ENCODE results near the gene UCHL3.
A peak's percentile ranks its signal among the peaks of the same experiment; 100 is the strongest.
"Not testable (repeated sequence)": the region's sequence is repeated elsewhere in the genome, so short reads cannot be mapped to it uniquely, and the experiment has no call there.

The UCHL3 gene

DNA sequence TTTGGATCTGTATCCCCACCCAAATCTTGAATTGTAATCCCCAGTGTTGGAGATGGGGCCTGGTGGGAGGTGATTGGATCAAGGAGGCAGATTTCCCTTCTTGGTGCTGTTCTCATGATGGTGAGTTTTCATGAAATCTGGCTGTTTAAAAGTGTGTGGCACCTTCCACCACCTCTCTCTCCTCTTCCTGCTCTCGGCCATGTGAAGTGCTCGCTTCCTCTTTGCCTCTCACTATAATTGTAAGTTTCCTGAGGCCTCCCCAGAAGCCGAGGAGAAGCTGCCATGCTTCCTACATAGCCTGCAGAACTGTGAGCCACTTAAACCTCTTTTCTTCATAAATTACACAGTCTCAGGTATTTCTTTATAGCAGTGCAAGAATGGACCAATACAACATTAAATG, 27.6 kb upstream of the UCHL3 start:
- Histone ChIP-seq H3K9ac (ENCODE audit: low read length) (no peak overlapping the region), H3K27me3 (replicated peaks; ENCODE audit: control insufficient read depth, insufficient read depth, low read length) (no peaks in the 10 kb centered on the region), H3K36me3 (ENCODE audit: control insufficient read depth, insufficient read depth, low read length, severe bottlenecking) (peaks cover 5% of the 10 kb centered on the region), H3K4me1 (ENCODE audit: control insufficient read depth, insufficient read depth, low read length) (peaks cover 9% of the 10 kb centered on the region), H3K4me3 (ENCODE audit: low read length) (no peak overlapping the region), H3K9me3 (ENCODE audit: control insufficient read depth, low read length) (no peaks in the 10 kb centered on the region)
- no peak for DNase-seq (ENCODE audit: low read depth)

DNA sequence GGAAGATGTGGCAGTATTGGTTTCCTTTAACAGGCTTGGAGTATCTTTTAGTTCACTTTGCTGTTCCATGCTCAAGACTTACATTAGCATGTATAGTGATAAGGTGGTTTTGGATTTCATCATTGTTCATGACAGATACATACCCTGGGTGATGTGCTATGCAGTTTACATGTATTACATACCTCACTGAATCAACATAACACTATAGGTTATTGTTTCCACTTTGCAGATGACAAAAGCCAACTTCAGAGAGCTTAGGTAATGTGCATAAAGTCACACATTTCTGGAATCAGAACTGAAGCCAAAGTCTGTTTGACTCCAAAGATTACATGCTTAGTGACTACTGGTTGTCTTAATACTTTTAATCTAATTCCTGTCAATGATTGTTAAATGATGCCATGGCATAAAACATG, 19.0 kb upstream of the UCHL3 start:
- peaks cover 27% of the 10 kb centered on the region for H3K36me3 ChIP-seq (ENCODE audit: control insufficient read depth, insufficient read depth, low read length, severe bottlenecking)
- H3K27me3 ChIP-seq (replicated peaks; ENCODE audit: control insufficient read depth, insufficient read depth, low read length), result no peaks in the 10 kb centered on the region
- DNase-seq (ENCODE audit: low read depth), result no peak
- H3K4me1 ChIP-seq (ENCODE audit: control insufficient read depth, insufficient read depth, low read length), result peaks cover 9% of the 10 kb centered on the region
- no peaks in the 10 kb centered on the region for H3K9me3 ChIP-seq (ENCODE audit: control insufficient read depth, low read length)
- no peak overlapping the region for H3K9ac ChIP-seq (ENCODE audit: low read length)
- no peak overlapping the region for H3K4me3 ChIP-seq (ENCODE audit: low read length)

DNA sequence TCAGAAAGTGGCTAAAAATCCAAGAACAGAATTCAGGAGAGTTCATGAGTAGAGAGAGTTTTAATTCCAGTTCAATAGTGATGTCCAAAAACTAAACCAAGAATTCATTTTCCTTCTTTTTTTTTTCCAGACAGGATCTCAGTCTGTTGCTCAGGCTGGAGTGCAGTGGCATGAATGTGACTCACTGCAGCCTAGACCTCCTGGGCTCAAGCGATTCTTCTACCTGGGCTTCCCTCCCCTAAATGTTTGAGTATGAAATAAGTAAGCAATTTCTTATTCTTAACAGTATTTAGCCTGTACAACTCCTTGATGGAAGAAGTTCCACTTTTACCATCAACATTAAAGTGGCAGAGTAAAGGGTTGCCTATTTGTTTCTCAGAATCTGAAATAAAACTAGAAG, 15.7 kb upstream of the UCHL3 start:
- Histone ChIP-seq H3K9me3 (ENCODE audit: control insufficient read depth, low read length) (no peaks in the 10 kb centered on the region), H3K36me3 (ENCODE audit: control insufficient read depth, insufficient read depth, low read length, severe bottlenecking) (peaks cover 18% of the 10 kb centered on the region), H3K4me1 (ENCODE audit: control insufficient read depth, insufficient read depth, low read length) (peaks cover 15% of the 10 kb centered on the region), H3K27me3 (replicated peaks; ENCODE audit: control insufficient read depth, insufficient read depth, low read length) (no peaks in the 10 kb centered on the region), H3K4me3 (ENCODE audit: low read length) (no peak overlapping the region), H3K9ac (ENCODE audit: low read length) (no peak overlapping the region)
- no peak for DNase-seq (ENCODE audit: low read depth)

- H3K36me3 ChIP-seq (ENCODE audit: control insufficient read depth, insufficient read depth, low read length, severe bottlenecking), result peaks cover 18% of the 10 kb centered on the region
- peak; percentile 92 for DNase-seq (ENCODE audit: low read depth)
- no peaks in the 10 kb centered on the region for H3K9me3 ChIP-seq (ENCODE audit: control insufficient read depth, low read length)
- H3K4me3 ChIP-seq (ENCODE audit: low read length), result peak within 1 kb of the TSS; percentile 94
- peak within 1 kb of the TSS; percentile 95 for H3K9ac ChIP-seq (ENCODE audit: low read length)
- H3K27me3 ChIP-seq (replicated peaks; ENCODE audit: control insufficient read depth, insufficient read depth, low read length), result no peaks in the 10 kb centered on the region
- H3K4me1 ChIP-seq (ENCODE audit: control insufficient read depth, insufficient read depth, low read length), result peaks cover 26% of the 10 kb centered on the region
These were observed 11.9 kb upstream of the UCHL3 start, which contains the start of gene COMMD6 for GRCh38 chr13:75537401-75538365. Gene COMMD6 (minus strand): TSS chr13:75537841. CDS start chr13:75537805, 36 bp downstream.

- Histone ChIP-seq H3K9ac (ENCODE audit: low read length) (no peak overlapping the region), H3K36me3 (ENCODE audit: control insufficient read depth, insufficient read depth, low read length, severe bottlenecking) (no peaks in the 10 kb centered on the region), H3K4me1 (ENCODE audit: control insufficient read depth, insufficient read depth, low read length) (peaks cover 38% of the 10 kb centered on the region), H3K4me3 (ENCODE audit: low read length) (no peak overlapping the region), H3K27me3 (replicated peaks; ENCODE audit: control insufficient read depth, insufficient read depth, low read length) (no peaks in the 10 kb centered on the region), H3K9me3 (ENCODE audit: control insufficient read depth, low read length) (no peaks in the 10 kb centered on the region)
- DNase-seq (ENCODE audit: low read depth), result no peak
These were observed 8.3 kb upstream of the UCHL3 start for GRCh38 chr13:75541287-75541686.

GRCh38 chr13:75541961-75542360, 7.6 kb upstream of the UCHL3 start:
- no peaks in the 10 kb centered on the region for H3K27me3 ChIP-seq (replicated peaks; ENCODE audit: control insufficient read depth, insufficient read depth, low read length)
- no peak overlapping the region for H3K4me3 ChIP-seq (ENCODE audit: low read length)
- no peaks in the 10 kb centered on the region for H3K9me3 ChIP-seq (ENCODE audit: control insufficient read depth, low read length)
- peaks cover 31% of the 10 kb centered on the region for H3K4me1 ChIP-seq (ENCODE audit: control insufficient read depth, insufficient read depth, low read length)
- no peaks in the 10 kb centered on the region for H3K36me3 ChIP-seq (ENCODE audit: control insufficient read depth, insufficient read depth, low read length, severe bottlenecking)
- H3K9ac ChIP-seq (ENCODE audit: low read length), result no peak overlapping the region
- no peak for DNase-seq (ENCODE audit: low read depth)

- Histone ChIP-seq H3K9ac (ENCODE audit: low read length) (no peak overlapping the region), H3K36me3 (ENCODE audit: control insufficient read depth, insufficient read depth, low read length, severe bottlenecking) (no peaks in the 10 kb centered on the region), H3K4me1 (ENCODE audit: control insufficient read depth, insufficient read depth, low read length) (peaks cover 22% of the 10 kb centered on the region), H3K9me3 (ENCODE audit: control insufficient read depth, low read length) (no peaks in the 10 kb centered on the region), H3K27me3 (replicated peaks; ENCODE audit: control insufficient read depth, insufficient read depth, low read length) (no peaks in the 10 kb centered on the region), H3K4me3 (ENCODE audit: low read length) (no peak overlapping the region)
- DNase-seq (ENCODE audit: low read depth), result peak; percentile 89
These were observed 4.8 kb upstream of the UCHL3 start for GRCh38 chr13:75544681-75545330.

DNA sequence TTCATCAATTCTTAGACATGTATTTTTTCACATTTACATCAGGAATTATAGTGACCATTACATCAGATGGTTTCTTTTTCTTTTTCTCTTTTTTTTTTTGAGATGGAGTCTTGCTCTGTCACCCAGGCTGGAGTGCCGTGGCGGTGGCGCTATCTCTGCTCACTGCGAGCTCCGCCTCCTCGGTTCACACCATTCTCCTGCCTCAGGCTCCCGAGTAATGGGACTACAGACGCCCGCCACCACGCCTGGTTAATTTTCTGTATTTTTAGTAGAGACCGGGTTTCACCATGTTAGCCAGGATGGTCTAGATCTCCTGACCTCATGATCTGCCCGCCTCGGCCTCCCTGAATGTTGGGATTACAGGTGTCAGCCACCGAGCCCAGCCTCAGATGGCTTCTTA, 4.2 kb upstream of the UCHL3 start:
- not testable (repeated sequence) for H3K36me3 ChIP-seq (ENCODE audit: control insufficient read depth, insufficient read depth, low read length, severe bottlenecking); H3K27me3 ChIP-seq (replicated peaks; ENCODE audit: control insufficient read depth, insufficient read depth, low read length); H3K4me3 ChIP-seq (ENCODE audit: low read length); DNase-seq (ENCODE audit: low read depth); H3K9ac ChIP-seq (ENCODE audit: low read length); H3K9me3 ChIP-seq (ENCODE audit: control insufficient read depth, low read length)
- peaks cover 21% of the 10 kb centered on the region for H3K4me1 ChIP-seq (ENCODE audit: control insufficient read depth, insufficient read depth, low read length)

DNA sequence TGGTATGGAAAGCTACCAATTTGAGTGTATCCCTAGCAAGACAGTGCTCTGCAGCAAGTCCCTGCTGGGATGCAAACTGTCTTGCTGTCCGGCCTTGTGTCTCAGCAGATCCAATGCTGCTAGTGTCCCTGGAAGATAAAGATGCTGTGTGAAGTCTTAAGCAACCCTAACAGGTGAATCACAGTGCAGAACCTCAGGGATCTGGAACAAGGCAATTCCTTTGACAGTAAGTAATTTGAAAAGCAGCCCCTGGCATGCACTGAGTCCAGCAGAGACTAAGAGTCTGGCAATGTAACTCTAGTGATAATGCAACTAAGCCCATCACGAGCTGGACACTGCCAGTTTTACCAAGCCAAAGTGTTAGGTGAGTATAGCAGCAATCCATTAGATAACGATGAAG, 1.7 kb upstream of the UCHL3 start:
- Histone ChIP-seq H3K4me1 (ENCODE audit: control insufficient read depth, insufficient read depth, low read length) (peaks cover 29% of the 10 kb centered on the region), H3K4me3 (ENCODE audit: low read length) (no peak overlapping the region), H3K9me3 (ENCODE audit: control insufficient read depth, low read length) (no peaks in the 10 kb centered on the region), H3K9ac (ENCODE audit: low read length) (no peak overlapping the region), H3K36me3 (ENCODE audit: control insufficient read depth, insufficient read depth, low read length, severe bottlenecking) (no peaks in the 10 kb centered on the region), H3K27me3 (replicated peaks; ENCODE audit: control insufficient read depth, insufficient read depth, low read length) (no peaks in the 10 kb centered on the region)
- no peak for DNase-seq (ENCODE audit: low read depth)

GRCh38 chr13:75550159-75550567, 572 bp downstream of the UCHL3 start:
- peaks cover 16% of the 10 kb centered on the region for H3K36me3 ChIP-seq (ENCODE audit: control insufficient read depth, insufficient read depth, low read length, severe bottlenecking)
- DNase-seq (ENCODE audit: low read depth), result peak; percentile 81
- peaks cover 16% of the 10 kb centered on the region for H3K4me1 ChIP-seq (ENCODE audit: control insufficient read depth, insufficient read depth, low read length)
- no peaks in the 10 kb centered on the region for H3K27me3 ChIP-seq (replicated peaks; ENCODE audit: control insufficient read depth, insufficient read depth, low read length)
- no peaks in the 10 kb centered on the region for H3K9me3 ChIP-seq (ENCODE audit: control insufficient read depth, low read length)
- H3K9ac ChIP-seq (ENCODE audit: low read length), result peak overlapping the region; percentile 96
- peak overlapping the region; percentile 95 for H3K4me3 ChIP-seq (ENCODE audit: low read length)

DNA sequence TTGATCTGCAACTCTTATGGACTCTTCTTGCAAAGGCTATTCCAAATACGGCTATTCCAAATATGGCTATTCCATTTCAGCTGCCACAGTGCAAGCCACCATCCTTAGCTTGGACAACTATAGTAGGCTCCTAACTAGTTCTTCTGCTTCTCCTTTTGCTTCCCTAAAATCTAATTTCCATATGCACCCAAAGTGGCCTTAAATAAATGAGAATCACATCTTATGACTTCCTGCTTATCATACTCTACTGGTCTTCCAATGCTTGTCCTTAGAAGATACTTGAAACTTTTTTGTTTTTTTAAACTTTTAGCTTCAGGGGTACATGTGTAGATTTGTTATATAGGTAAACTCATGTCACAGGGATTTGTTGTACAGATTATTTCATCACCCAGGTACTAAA, 4.9 kb downstream of the UCHL3 start:
- no peak for DNase-seq (ENCODE audit: low read depth)
- H3K9me3 ChIP-seq (ENCODE audit: control insufficient read depth, low read length), result no peaks in the 10 kb centered on the region
- peaks cover 27% of the 10 kb centered on the region for H3K4me1 ChIP-seq (ENCODE audit: control insufficient read depth, insufficient read depth, low read length)
- H3K4me3 ChIP-seq (ENCODE audit: low read length), result no peak overlapping the region
- H3K9ac ChIP-seq (ENCODE audit: low read length), result no peak overlapping the region
- H3K36me3 ChIP-seq (ENCODE audit: control insufficient read depth, insufficient read depth, low read length, severe bottlenecking), result peaks cover 17% of the 10 kb centered on the region
- H3K27me3 ChIP-seq (replicated peaks; ENCODE audit: control insufficient read depth, insufficient read depth, low read length), result no peaks in the 10 kb centered on the region
